H1 (cell line): ENCODE results near the gene SH3RF2. TPM values are rescaled to one million over a fixed set of nuclear protein-coding genes. Genes with fewer than 3 reads are reported as not detected.

Experiments used
- BRCA1 ChIP-seq: IDR thresholded peaks from 2 replicates; pipeline ENCODE4 v1.6.1; 2012; ENCODE audit warnings: low read depth, low read length, improper control_type of control experiment
- CEBPB ChIP-seq: IDR thresholded peaks from 2 replicates; pipeline ENCODE4 v1.6.1; 2012; ENCODE audit warnings: low read depth, low read length
- KDM1A ChIP-seq: fragments of 200-600, 300-600 bp; sonication (generic); IDR thresholded peaks from 2 replicates; pipeline ENCODE4 v1.7.1; 2016; ENCODE audit warnings: mild to moderate bottlenecking, low read length, borderline replicate concordance
- POLR2A ChIP-seq, 2 experiments: IDR thresholded peaks; 1 replicate in 1 of 2; 2 replicates in 1 of 2; pipeline ENCODE4 v1.6.1; 2011; ENCODE audit warnings: low read depth in 2 of 2, low read length in 2 of 2, mild to moderate bottlenecking in 2 of 2; ENCODE audit errors: control extremely low read depth in 1 of 2
- POU5F1 ChIP-seq: IDR thresholded peaks from 2 replicates; pipeline ENCODE4 v1.6.1; 2011; ENCODE audit warnings: low read depth, mild to moderate bottlenecking, low read length, moderate library complexity
- RXRA ChIP-seq: IDR thresholded peaks from 2 replicates; pipeline ENCODE4 v1.6.1; 2011; ENCODE audit warnings: low read depth, mild to moderate bottlenecking, low read length, moderate library complexity; ENCODE audit not compliant: insufficient read depth
- SP1 ChIP-seq: IDR thresholded peaks from 2 replicates; pipeline ENCODE4 v1.6.1; 2011; ENCODE audit warnings: low read depth, low read length
- SP2 ChIP-seq: IDR thresholded peaks from 2 replicates; pipeline ENCODE4 v1.6.1; 2012; ENCODE audit warnings: mild to moderate bottlenecking, low read length, inconsistent platforms
- SUZ12 ChIP-seq: fragments of 200-600 bp; sonication (generic); IDR thresholded peaks from 2 replicates; pipeline ENCODE4 v1.6.1; 2012; ENCODE audit warnings: mild to moderate bottlenecking, inconsistent platforms, low read length, moderate library complexity, mixed read lengths
- TAF7 ChIP-seq: optimal IDR thresholded peaks from 2 replicates; pipeline ENCODE3; 2011; ENCODE audit warnings: low read depth, mild to moderate bottlenecking, inconsistent platforms, low read length, moderate library complexity, borderline replicate concordance
- TEAD4 ChIP-seq: IDR thresholded peaks from 2 replicates; pipeline ENCODE4 v1.6.1; 2012; ENCODE audit warnings: low read depth, low read length, inconsistent platforms, mixed read lengths
- ZNF274 ChIP-seq: IDR thresholded peaks from 2 replicates; pipeline ENCODE4 v1.7.0; 2012; ENCODE audit warnings: low read length, borderline replicate concordance; ENCODE audit errors: extremely low read depth
- polyA plus RNA-seq, 7 experiments: library from polyadenylated mRNA; depleted of rRNA in 3 of 7; stranded (reverse) in 5 of 7; unstranded in 2 of 7; fragments of >200 nt in 5 of 7; fragments of 200-250 nt in 2 of 7; gene quantifications; 1 replicate in 5 of 7; 2 replicates in 1 of 7; 4 replicates in 1 of 7; pipeline versions ENCODE4 v1.2.1 to v1.2.3, GENCODE V29; 2011 to 2013; ENCODE audit warnings: missing spikeins in 2 of 7, mixed read lengths in 2 of 7
- total RNA-seq: library from RNA; stranded (reverse); fragmentation: NEBNext Ultra II Directional; extraction: Animal tissue kit (Norgen Biotek cat#: 25700); gene quantifications from 2 replicates; pipeline ENCODE4 v1.2.1, GENCODE V29; 2021
- TF ChIP-seq, protein P1 (sequence below): fragments of 300-600 bp; sonication (generic); IDR thresholded peaks from 2 replicates; pipeline ENCODE4 v1.7.1; 2012; ENCODE audit warnings: low read length, moderate library complexity, mild to moderate bottlenecking, inconsistent platforms; ENCODE audit not compliant: insufficient replicate concordance

The SH3RF2 gene
- total and polyA plus RNA-seq, 2 of the 8 experiments (the other 6 are each of a cell fraction or from before 2014, with no cell fraction given) = 0.80 to 0.95 TPM

GRCh38 chr5:145939540-145940065 is 3.2 kb downstream of the SH3RF2 start (continued):
- TF ChIP-seq, protein P1, sequence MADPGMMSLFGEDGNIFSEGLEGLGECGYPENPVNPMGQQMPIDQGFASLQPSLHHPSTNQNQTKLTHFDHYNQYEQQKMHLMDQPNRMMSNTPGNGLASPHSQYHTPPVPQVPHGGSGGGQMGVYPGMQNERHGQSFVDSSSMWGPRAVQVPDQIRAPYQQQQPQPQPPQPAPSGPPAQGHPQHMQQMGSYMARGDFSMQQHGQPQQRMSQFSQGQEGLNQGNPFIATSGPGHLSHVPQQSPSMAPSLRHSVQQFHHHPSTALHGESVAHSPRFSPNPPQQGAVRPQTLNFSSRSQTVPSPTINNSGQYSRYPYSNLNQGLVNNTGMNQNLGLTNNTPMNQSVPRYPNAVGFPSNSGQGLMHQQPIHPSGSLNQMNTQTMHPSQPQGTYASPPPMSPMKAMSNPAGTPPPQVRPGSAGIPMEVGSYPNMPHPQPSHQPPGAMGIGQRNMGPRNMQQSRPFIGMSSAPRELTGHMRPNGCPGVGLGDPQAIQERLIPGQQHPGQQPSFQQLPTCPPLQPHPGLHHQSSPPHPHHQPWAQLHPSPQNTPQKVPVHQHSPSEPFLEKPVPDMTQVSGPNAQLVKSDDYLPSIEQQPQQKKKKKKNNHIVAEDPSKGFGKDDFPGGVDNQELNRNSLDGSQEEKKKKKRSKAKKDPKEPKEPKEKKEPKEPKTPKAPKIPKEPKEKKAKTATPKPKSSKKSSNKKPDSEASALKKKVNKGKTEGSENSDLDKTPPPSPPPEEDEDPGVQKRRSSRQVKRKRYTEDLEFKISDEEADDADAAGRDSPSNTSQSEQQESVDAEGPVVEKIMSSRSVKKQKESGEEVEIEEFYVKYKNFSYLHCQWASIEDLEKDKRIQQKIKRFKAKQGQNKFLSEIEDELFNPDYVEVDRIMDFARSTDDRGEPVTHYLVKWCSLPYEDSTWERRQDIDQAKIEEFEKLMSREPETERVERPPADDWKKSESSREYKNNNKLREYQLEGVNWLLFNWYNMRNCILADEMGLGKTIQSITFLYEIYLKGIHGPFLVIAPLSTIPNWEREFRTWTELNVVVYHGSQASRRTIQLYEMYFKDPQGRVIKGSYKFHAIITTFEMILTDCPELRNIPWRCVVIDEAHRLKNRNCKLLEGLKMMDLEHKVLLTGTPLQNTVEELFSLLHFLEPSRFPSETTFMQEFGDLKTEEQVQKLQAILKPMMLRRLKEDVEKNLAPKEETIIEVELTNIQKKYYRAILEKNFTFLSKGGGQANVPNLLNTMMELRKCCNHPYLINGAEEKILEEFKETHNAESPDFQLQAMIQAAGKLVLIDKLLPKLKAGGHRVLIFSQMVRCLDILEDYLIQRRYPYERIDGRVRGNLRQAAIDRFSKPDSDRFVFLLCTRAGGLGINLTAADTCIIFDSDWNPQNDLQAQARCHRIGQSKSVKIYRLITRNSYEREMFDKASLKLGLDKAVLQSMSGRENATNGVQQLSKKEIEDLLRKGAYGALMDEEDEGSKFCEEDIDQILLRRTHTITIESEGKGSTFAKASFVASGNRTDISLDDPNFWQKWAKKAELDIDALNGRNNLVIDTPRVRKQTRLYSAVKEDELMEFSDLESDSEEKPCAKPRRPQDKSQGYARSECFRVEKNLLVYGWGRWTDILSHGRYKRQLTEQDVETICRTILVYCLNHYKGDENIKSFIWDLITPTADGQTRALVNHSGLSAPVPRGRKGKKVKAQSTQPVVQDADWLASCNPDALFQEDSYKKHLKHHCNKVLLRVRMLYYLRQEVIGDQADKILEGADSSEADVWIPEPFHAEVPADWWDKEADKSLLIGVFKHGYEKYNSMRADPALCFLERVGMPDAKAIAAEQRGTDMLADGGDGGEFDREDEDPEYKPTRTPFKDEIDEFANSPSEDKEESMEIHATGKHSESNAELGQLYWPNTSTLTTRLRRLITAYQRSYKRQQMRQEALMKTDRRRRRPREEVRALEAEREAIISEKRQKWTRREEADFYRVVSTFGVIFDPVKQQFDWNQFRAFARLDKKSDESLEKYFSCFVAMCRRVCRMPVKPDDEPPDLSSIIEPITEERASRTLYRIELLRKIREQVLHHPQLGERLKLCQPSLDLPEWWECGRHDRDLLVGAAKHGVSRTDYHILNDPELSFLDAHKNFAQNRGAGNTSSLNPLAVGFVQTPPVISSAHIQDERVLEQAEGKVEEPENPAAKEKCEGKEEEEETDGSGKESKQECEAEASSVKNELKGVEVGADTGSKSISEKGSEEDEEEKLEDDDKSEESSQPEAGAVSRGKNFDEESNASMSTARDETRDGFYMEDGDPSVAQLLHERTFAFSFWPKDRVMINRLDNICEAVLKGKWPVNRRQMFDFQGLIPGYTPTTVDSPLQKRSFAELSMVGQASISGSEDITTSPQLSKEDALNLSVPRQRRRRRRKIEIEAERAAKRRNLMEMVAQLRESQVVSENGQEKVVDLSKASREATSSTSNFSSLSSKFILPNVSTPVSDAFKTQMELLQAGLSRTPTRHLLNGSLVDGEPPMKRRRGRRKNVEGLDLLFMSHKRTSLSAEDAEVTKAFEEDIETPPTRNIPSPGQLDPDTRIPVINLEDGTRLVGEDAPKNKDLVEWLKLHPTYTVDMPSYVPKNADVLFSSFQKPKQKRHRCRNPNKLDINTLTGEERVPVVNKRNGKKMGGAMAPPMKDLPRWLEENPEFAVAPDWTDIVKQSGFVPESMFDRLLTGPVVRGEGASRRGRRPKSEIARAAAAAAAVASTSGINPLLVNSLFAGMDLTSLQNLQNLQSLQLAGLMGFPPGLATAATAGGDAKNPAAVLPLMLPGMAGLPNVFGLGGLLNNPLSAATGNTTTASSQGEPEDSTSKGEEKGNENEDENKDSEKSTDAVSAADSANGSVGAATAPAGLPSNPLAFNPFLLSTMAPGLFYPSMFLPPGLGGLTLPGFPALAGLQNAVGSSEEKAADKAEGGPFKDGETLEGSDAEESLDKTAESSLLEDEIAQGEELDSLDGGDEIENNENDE = no peak
- no peak for TF ChIP-seq BRCA1
- TF ChIP-seq CEBPB = no peak
- no peak for TF ChIP-seq SUZ12
- no peak for TF ChIP-seq ZNF274
- TF ChIP-seq TAF7 = no peak
- TF ChIP-seq RXRA = no peak
- TF ChIP-seq POU5F1 = no peak
- no peak for TF ChIP-seq KDM1A
- TF ChIP-seq SP2 = no peak
- no peak for TF ChIP-seq SP1
- no peak for TF ChIP-seq TEAD4
- TF ChIP-seq POLR2A (IDR thresholded peaks at IDR 0.05; ENCODE audit: control extremely low read depth in 1 of 2, low read depth in 2 of 2, low read length in 2 of 2) = no peak
